Measurements from ENCODE around the gene NBEAL2. TPM values are rescaled to one million over a fixed set of nuclear protein-coding genes. Genes with fewer than 3 reads are reported as not detected.

NBEAL2 gene
- total RNA-seq, 2 donors from 2014 or later, result 25.8 to 53.5 TPM

DNA sequence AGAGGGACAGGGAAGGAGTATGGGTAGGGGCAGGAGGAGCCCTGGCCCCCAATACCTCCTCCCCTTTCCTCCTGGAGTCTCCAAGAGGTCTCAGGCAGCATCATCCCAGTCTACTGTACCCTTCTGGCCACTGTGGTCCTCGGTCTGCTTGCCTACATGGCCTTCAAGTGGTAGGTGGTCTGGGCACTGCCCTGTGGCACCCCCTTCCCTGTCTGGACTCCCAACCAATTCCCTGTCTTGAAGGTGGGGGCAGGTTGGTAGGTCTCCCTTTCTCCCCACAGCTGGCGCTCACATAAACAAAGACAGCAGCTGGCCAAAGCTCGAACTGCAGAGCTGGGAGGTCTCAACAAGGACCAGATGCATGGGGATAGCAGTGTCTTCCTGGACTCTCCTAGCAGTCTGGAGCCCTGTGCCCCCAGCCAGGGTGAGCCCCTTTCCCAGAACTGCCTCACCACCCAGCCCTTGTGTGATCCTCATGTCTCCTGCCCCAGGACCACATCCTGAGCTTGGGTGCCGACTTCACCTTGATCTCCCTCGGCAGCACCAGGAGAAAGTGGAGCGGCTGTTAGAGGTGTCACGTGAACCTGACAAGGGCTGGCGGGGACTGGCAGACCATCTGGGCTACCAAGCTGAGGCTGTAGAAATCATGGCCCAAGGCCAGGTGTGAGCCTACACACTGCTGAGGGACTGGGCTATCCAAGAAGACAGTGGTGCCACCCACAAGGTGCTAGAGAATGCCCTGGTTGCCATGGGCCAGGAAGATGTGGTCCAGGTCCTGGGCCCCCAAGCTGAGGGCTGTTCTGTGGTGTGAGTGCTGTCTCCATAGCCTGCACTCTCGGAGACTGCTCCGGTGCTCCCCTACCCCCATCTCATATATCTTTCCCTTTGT is 33.1 kb downstream of the NBEAL2 start:
- intact Hi-C loops (cut with DNase I), result loop anchor here (10.0 kb wide), 1 partner anchor 152 kb away; the partner anchor contains the start of gene SETD2
- no peak for DNase-seq (ENCODE audit: low spot score)

DNA sequence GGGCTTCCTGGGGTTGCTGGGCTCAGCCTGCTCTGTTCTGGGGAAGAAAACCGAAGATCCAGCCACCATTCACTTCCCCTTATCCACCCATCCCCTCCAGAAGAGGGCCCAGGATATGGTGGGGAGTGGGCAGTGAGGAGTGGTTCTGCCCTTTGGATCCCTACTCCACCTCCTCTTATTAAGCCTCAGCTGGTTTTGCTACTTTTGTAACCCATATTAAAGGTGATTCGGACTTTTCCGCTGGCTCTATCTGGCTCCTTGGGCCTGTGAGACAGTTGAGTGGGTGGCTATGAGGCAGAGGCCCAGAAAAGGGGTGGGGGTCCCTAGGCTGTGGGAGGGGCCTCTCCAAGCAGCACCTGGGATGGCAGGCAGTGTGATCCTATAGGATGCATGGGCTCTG is 33.8 kb downstream of the NBEAL2 start:
- no peaks in the 10 kb centered on the region for H3K36me3 ChIP-seq
- no peaks in the 10 kb centered on the region for H3K27me3 ChIP-seq (replicated peaks; ENCODE audit: insufficient read depth)
- WGBS, result 87% methylated on average over 3 of the region's 3 CpGs
- intact Hi-C loops (cut with DNase I), result loop anchor here (10.0 kb wide), 1 partner anchor 152 kb away; the partner anchor contains the start of gene SETD2
- DNase-seq (ENCODE audit: low spot score), result no peak
- no peak overlapping the region for H3K27ac ChIP-seq
- H3K4me3 ChIP-seq, result no peak overlapping the region
- TF ChIP-seq, protein P1, sequence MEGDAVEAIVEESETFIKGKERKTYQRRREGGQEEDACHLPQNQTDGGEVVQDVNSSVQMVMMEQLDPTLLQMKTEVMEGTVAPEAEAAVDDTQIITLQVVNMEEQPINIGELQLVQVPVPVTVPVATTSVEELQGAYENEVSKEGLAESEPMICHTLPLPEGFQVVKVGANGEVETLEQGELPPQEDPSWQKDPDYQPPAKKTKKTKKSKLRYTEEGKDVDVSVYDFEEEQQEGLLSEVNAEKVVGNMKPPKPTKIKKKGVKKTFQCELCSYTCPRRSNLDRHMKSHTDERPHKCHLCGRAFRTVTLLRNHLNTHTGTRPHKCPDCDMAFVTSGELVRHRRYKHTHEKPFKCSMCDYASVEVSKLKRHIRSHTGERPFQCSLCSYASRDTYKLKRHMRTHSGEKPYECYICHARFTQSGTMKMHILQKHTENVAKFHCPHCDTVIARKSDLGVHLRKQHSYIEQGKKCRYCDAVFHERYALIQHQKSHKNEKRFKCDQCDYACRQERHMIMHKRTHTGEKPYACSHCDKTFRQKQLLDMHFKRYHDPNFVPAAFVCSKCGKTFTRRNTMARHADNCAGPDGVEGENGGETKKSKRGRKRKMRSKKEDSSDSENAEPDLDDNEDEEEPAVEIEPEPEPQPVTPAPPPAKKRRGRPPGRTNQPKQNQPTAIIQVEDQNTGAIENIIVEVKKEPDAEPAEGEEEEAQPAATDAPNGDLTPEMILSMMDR (IDR thresholded peaks at IDR 0.05), result no peak
- TF ChIP-seq POLR2AphosphoS5 (IDR thresholded peaks at IDR 0.05) (no peak), POLR2A (IDR thresholded peaks at IDR 0.05) (no peak)
- H3K9me3 ChIP-seq, result no peaks in the 10 kb centered on the region
- H3K4me1 ChIP-seq (replicated peaks), result no peaks in the 10 kb centered on the region

More for the DNA sequence above, 33.1 kb downstream of the NBEAL2 start:
- no peak overlapping the region for H3K4me3 ChIP-seq
- no peak overlapping the region for H3K27ac ChIP-seq
- no peaks in the 10 kb centered on the region for H3K27me3 ChIP-seq (replicated peaks; ENCODE audit: insufficient read depth)
- WGBS, result 85% methylated on average over 10 of the region's 10 CpGs
- no peaks in the 10 kb centered on the region for H3K9me3 ChIP-seq
- no peak for TF ChIP-seq POLR2AphosphoS5 (IDR thresholded peaks at IDR 0.05)
- TF ChIP-seq POLR2A (IDR thresholded peaks at IDR 0.05), result no peak
- TF ChIP-seq, protein P1 (IDR thresholded peaks at IDR 0.05), result no peak
- no peaks in the 10 kb centered on the region for H3K36me3 ChIP-seq
- no peaks in the 10 kb centered on the region for H3K4me1 ChIP-seq (replicated peaks)

DNA sequence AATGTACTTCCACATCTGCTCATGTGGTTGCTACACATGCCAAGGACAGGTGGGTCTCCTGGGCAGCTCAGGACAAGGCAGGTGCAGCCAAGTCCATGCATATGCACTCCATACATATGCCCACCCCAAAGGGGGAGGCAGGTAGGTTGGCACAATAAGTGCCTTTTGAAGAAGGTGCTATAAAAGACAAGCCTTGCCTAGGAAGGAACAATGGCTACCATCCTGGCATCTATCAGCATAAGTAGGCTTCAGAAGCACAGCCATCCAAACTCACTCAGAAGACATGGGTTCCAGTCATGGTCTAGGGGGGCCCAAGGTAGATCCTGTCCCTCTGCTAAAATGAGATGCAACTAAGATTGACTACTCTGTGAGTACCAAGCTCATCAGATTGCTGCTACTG is 34.6 kb downstream of the NBEAL2 start:
- Histone ChIP-seq H3K4me3 (no peak overlapping the region), H3K9me3 (no peaks in the 10 kb centered on the region), H3K27ac (no peak overlapping the region), H3K36me3 (no peaks in the 10 kb centered on the region), H3K4me1 (replicated peaks) (no peaks in the 10 kb centered on the region), H3K27me3 (replicated peaks; ENCODE audit: insufficient read depth) (no peaks in the 10 kb centered on the region)
- TF ChIP-seq, protein P1 (IDR thresholded peaks at IDR 0.05), result no peak
- TF ChIP-seq POLR2AphosphoS5 (IDR thresholded peaks at IDR 0.05) (no peak), POLR2A (IDR thresholded peaks at IDR 0.05) (no peak)
- intact Hi-C loops (cut with DNase I), result loop anchor here (10.0 kb wide), 1 partner anchor 151 kb away; the partner anchor contains the start of gene SETD2
- no peak for DNase-seq (ENCODE audit: low spot score)

- no peaks in the 10 kb centered on the region for H3K27me3 ChIP-seq (replicated peaks; ENCODE audit: insufficient read depth)
- no peaks in the 10 kb centered on the region for H3K4me1 ChIP-seq (replicated peaks)
- intact Hi-C loops (cut with DNase I), result loop anchor here (10.0 kb wide), 1 partner anchor 150 kb away; the partner anchor contains the start of gene SETD2
- no peak for TF ChIP-seq POLR2A (IDR thresholded peaks at IDR 0.05)
- TF ChIP-seq, protein P1 (IDR thresholded peaks at IDR 0.05), result no peak
- no peak for TF ChIP-seq POLR2AphosphoS5 (IDR thresholded peaks at IDR 0.05)
- no peaks in the 10 kb centered on the region for H3K9me3 ChIP-seq
- DNase-seq (ENCODE audit: low spot score), result no peak
- no peak overlapping the region for H3K4me3 ChIP-seq
- no peak overlapping the region for H3K27ac ChIP-seq
- H3K36me3 ChIP-seq, result peaks cover 0 to 3% of the 10 kb centered on the region in 2 donors
Observed at GRCh38 chr3:47015151-47015550, 35.7 kb downstream of the NBEAL2 start.
